ENCODE data around the gene ZNF414.
"Not testable (repeated sequence)": the region's sequence is repeated elsewhere in the genome, so short reads cannot be mapped to it uniquely, and the experiment has no call there.

Gene ZNF414

DNA sequence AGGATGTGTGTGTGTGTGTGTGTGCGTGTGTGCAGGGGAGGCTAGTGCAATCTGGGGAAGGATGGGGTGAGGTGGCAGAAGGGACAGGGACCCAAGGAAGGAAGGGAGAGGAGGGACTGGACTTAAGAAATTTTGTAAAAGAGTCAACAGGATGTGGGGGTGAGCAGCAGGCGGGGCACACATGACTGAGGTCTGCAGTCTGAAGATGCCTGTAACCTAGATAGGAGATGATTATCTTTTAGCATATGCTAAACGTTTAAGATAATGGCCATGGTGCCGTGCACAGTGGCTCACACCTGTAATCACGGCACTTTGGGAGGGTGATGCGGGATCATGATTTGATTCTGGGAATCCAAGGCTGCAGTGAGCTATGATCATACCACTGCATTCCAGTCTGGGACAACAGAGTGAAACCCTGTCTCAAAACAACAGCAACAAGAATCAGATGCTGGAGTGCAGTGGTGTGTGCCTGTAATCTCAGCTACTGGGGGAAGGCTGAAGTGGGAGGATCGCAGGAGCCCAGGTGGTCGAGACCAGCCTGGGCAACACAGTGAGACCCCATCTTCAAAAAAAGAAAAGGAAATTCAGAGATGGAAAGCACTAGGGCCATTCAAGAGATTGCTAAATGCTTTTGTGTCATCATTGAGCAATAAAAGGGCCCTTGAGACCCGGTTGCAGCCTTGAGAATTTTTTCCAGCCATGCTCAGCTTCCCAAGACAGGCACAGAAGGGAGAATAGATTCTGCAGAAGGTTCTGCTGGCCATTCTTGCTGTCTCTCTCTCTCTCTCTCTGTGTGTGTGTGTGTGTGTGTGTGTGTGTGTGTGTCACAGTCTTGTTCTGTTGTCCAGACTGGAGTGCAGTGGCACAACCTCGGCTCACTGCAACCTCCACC is 3.8 kb upstream of the ZNF414 start:
- DNase-seq (ENCODE audit: low read depth): peak; percentile 45

DNA sequence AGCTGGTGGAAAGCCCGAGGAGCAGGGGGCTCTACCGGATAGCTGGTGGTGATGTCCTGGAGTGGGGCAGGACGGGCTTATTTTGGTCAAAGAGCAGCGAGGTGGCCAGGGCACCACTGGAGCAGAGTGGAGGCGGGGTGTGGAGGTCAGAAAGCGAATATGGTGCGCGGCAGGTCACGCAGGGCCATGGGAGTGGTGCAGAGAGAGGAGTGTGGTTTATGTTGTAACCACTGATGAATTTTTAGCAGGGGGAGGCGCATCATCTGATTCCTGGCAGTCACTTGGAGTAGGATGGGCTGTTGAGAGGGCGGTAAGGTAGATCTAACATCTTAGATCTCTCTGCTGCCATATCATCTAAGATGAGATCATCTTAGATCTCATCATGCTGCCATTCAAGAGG is 1.4 kb upstream of the ZNF414 start:
- no peak for DNase-seq (ENCODE audit: low read depth)

DNA sequence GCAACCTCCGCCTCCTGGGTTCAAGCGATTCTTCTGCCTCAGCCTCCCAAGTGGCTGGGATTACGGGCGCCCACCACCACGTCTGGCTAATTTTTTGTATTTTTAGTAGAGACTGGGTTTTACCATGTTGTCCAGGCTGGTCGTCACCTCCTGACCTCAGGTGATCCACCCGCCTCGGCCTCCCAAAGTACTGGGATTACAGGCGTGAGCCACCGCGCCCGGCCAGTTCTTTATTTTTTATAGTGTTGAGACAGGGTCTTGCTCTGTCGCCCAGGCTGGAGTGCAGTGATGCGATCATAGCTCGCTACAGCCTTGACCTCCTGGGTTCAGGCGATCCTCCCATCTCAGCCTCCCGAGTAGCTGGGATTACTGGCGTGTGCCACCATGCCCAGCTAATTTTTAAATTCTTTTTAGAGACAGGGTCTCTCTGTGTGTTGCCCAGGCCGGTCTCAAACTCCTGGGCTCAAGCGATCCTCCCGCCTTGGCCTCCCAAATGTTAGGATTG is 590 bp upstream of the ZNF414 start:
- not testable (repeated sequence) for DNase-seq (ENCODE audit: low read depth)

GRCh38 chr19:8513036-8513686 is 806 bp downstream of the ZNF414 start:
- no peak for DNase-seq (ENCODE audit: low read depth)

- DNase-seq (ENCODE audit: low read depth): peak; percentile 45
Observed at GRCh38 chr19:8512115-8512967, 1.6 kb downstream of the ZNF414 start.

GRCh38 chr19:8511573-8512101 is 2.3 kb downstream of the ZNF414 start:
- no peak for DNase-seq (ENCODE audit: low read depth)

- no peak for DNase-seq (ENCODE audit: low read depth)
Observed at GRCh38 chr19:8510589-8511115, 3.3 kb downstream of the ZNF414 start.

GRCh38 chr19:8506402-8506957 is 7.5 kb downstream of the ZNF414 start:
- no peak for DNase-seq (ENCODE audit: low read depth)

DNA sequence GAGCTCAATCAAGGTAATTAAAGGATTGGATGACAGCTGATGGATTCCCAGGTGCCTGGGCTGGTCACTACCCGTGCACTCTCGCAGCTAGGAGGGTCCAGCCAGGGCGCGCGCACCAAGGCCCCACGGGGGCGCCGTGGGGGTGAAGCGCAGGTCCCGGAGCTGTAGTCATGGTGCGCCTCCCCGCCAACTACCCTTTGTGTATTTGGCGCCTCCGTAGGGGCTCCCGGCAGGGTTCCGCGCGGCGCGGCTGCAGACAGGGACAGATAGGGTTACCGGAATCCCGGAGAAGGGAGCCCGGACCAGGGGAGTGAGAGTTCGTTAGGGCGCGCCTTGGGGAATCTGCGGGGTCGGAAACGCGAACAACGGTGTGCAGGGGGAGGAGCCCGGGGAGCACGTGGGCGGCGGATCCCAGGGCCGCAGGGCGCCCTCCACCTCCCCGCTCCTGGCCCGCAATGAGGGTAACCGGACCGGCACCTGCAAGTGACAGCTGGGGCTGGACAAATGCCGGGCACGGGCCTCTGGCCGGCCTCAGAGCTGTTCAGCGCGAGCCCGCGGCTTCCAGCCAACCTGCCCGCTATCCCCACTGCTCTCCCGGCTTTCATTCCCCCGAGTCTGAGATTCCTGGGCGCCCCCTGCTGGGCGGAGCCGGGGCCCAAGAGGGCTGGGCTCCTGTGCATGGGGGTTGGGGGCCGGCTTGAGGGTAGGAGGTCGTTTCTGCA is 8.1 kb downstream of the ZNF414 start:
- peak; percentile 78 for DNase-seq (ENCODE audit: low read depth)

DNA sequence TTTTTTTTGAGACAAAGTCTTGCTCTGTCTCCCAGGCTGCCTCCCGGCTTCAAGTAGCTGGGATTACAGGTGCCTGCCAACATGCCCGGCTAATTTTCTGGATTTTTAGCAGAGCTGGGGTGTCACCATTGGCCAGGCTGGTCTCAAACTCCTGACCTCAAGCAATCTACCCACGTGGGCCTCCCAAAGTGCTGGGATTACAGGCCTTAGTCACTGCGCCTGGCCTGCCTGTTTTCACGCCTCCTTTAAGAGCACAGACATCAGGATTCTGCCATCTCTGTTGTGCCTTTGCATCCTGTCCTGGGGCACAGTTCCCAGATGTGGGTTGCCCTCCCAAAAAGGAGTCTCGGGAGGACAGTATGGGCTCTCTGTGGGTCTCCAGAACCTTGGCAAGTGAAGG is 9.0 kb downstream of the ZNF414 start:
- no peak for DNase-seq (ENCODE audit: low read depth)

- no peak for DNase-seq (ENCODE audit: low read depth)
Observed at GRCh38 chr19:8504171-8504570, 9.8 kb downstream of the ZNF414 start.

DNA sequence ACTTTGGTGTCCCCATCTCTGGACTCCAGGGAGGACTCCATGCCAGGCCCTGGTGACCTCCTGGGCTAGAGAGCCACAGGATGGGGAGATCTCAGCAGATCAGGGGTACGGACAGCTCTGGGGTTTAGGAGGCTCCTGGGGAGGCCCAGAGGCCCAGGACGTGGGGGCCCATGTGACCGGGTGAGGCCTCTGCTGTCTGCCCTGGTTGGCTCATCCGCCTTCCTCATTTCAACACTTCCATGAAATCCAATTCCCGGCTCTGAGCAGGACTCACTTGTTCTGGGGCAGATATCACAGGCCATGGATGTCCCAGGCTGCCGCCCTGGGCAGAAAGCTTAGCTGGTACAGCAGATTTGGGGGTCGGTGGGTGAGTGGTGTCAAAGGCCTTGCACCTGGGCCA is 10.5 kb downstream of the ZNF414 start:
- no peak for DNase-seq (ENCODE audit: low read depth)

GRCh38 chr19:8501981-8502380 is 12.0 kb downstream of the ZNF414 start:
- DNase-seq (ENCODE audit: low read depth): no peak

GRCh38 chr19:8501516-8501915 is 12.5 kb downstream of the ZNF414 start:
- no peak for DNase-seq (ENCODE audit: low read depth)

- no peak for DNase-seq (ENCODE audit: low read depth)
Observed at GRCh38 chr19:8500158-8500557, 13.8 kb downstream of the ZNF414 start.

DNA sequence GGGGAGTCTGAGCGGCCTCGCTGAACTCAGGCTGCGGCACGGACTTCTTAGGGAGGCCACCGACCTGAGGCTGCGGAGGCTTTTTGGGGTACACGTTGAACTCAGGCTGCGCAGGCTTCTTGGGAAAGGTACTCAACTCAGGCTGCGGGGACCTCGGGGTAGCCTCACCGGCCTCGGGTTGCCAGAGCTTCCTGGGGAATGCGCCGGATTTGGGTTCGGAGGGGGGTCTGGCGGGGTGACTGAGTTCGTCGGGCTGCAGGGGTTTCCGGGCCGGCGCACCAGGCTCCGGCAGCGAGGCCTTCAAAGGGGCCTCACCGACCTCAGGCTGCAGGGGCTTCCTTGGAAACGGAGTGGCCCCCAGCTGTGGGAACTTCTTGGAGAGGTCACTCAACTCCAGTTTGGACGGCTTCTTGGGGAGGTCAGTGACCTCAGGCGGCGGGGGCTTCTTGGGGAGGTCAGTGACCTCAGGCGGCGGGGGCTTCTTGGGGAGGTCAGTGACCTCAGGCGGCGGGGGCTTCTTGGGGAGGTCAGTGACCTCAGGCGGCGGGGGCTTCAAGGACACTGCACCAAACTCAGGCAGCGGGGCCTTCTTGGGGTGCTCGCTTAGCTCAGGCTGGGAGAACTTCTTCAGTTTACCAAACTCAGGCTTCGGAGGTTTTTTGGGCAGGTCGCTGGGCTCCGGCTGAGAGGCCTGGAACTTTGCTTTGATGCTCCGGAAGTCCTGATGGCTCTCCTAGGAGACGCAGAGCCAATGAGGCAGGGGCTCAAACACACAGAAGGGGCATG is 14.7 kb downstream of the ZNF414 start:
- no peak for DNase-seq (ENCODE audit: low read depth)

DNA sequence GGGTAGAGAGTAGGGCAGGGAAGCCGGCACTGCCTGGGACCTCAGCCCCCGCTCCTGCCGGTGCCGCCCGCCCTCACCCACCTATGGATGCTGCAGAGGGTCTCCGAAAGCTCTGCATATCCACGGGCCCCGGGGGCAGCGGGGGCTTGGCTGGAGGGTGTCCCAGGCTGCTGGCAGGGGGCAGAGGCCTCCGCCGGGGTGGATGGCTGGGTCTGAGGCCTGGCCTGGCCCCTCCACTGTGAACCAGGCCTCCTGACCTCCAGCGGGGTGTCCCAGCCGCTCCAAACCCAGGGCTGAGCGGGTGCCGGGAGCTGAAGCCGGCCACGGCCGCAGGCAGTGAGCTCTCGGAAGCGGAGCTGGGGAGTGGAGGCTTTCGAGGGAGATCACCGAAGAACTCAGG is 15.7 kb downstream of the ZNF414 start:
- DNase-seq (ENCODE audit: low read depth): no peak

GRCh38 chr19:8494158-8494557 is 19.8 kb downstream of the ZNF414 start:
- DNase-seq (ENCODE audit: low read depth): no peak

DNA sequence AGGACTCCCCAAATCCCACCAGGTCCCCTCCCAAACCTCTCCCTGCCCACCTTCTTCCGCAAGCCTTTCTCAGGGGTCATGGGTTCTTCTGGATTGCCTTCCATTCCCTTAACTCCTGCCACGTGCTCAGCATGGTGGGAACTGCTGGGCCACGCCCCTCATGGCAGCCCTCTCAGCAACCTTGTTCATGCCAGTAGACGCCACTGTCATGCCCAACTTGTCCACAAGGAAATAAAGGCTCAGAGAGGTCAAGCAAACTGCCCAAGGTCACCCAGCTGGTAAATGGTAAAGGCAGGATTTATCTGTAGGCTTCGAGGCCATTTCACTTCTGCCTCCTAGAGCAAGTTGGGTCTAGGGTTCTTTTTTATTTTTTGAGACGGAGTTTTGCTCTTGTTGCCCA is 22.4 kb downstream of the ZNF414 start:
- peak; percentile 28 for DNase-seq (ENCODE audit: low read depth)

GRCh38 chr19:8490873-8491272 is 23.1 kb downstream of the ZNF414 start:
- no peak for DNase-seq (ENCODE audit: low read depth)
